Measurements from ENCODE around the gene RFC2.
"Not testable (repeated sequence)": the region's sequence is repeated elsewhere in the genome, so short reads cannot be mapped to it uniquely, and the experiment has no call there.

The RFC2 gene

DNA sequence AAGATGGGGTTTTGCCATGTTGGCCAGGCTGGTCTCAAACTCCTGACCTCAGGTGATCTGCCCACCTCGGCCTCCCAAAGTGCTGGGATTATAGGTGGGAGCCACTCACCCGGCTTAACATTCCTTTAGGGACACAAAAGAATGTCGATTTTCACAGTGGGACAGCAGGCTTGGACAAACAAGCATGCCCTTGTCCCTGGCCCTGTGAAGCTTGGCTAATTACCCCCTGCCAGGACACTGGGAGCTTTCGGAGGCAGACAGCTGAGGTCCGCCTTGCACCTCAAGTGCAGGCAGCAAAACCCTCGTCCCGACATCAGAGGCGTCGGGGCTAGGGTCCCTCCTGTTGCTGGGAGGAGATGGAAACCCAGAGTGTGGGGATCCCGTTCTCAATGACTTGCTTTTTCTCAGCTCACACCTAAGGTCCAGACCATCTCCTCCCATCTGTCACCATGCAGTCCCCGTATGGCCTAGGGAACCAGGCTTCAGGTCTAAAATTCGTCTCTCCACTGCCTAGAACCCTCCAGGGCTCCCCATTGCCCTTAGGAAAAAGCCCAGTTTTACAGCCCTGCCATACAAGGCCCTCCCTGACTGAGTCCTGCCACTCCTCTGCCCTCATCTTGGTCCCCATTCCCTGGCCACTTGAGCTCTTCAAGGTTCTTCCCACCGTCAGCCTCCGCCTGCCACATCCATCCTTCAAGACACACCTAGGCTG is 28.7 kb upstream of the RFC2 start:
- DNase-seq (ENCODE audit: low read depth in 2 of 2): no peak

DNA sequence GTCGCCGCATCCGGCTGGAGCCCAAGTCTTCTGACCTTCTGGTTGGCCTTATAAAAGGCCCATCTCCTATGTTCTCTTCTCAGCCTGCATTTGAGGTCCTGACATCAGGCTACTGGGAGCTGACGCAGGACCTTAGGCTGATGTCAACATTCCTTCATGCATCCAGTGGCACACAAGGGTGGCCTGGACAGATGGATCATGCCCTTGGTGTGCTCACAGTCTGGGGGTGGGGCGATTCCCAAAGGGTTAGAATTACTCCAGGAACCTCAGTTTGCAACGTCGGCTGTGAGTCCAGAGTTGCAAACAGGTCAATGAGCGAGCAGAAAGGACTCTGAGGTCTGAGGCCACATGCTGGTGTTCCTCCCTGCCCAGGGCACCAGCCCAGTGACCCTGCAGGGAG is 26.8 kb upstream of the RFC2 start:
- no peak for DNase-seq (ENCODE audit: low read depth in 2 of 2)

DNA sequence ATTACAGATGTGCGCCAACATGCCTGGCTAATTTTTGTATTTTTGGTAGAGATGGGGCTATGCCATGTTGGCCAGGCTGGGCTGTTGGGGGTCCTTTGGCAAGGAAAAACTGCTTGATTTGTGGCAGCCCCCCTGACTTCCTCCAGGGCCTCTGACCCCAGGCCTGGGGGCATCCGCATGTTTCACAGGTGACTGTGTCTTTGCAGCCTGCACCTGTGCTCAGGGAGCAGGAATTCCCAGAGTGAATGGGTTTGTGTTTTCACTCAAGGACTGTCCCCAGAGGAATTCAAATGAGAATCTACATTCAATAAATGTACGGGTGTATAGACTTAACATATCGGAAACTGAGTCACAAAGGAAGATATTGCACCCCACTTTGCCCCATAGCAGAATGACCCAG is 23.4 kb upstream of the RFC2 start:
- DNase-seq (ENCODE audit: low read depth in 2 of 2): no peak

DNA sequence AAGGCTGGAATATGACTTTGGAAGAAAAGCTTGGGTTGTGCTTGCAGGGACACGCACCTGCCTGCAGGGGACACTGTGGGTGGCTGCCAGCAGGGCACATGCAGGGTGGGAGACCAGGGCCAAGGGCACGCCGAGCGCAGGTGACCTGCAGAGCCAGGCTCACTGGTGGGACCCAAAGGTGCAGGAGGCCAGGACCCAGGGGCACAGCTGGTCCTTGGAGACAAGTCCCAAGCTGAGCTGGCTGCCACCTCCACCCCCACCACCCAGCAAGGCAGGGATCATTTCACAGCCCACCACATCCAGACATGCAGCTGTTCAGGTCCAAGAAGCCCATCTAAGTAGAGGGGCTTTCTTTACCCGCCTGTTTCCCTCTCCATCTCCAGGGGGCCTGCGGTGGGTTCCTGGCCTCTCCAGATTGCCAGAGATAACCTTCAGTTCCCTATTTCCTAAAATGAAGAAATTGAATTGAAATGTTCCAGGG is 21.2 kb upstream of the RFC2 start:
- no peak for DNase-seq (ENCODE audit: low read depth in 2 of 2)

DNA sequence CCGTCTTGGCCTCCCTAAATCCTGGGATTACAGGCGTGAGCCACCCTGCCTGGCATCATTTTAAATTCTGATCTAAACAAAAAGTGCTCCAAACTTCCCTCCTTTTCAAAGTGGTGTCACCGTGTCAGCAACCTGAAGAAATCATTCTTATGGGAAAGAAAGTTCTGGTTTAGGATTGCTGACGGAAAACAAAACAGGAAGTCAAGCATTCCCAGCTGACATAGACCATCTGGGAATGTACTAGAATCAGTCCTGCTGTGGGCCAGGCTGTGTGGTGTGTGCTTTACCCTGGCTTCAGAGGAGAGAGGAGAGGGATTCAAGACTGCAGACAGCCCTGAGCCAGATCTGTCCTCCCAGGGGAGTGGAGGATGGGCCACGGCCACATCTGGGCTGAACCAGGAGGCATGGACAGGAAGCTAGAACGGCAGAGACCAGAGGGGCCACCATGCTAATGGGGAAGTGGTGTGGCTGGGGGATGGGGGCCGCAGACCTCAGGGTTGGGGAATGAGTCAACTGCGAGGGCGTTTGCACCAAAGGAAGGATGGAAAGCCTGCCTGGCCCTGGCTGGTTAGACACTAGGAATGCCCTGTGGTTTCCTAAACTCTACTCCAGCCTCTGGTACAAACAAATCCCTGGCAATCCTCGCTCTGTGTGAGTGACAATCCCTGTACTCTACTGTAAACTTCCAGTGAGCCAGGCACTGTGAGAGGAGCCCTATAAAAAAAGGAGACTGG is 18.3 kb upstream of the RFC2 start:
- no peak for DNase-seq (ENCODE audit: low read depth in 2 of 2)

DNA sequence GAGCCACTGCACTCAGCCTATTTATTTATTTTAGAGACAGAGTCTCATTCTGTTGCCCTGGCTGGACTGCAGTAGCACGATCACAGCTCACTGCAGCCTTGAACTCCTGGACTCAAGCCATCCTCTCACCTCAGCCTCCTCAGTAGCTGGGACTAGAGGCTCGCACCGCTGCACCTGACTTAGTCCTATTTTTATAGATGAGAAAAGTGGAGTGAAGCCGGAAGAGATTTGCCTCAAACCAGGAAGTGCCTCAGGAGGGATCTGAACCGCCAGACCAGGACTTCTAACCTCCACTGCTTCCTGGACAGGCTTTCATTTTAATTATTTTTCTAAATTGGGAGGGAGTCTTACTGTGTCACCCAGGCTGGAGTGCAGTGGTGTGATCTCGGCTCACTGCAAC is 17.5 kb upstream of the RFC2 start:
- DNase-seq (ENCODE audit: low read depth in 2 of 2): no peak

DNA sequence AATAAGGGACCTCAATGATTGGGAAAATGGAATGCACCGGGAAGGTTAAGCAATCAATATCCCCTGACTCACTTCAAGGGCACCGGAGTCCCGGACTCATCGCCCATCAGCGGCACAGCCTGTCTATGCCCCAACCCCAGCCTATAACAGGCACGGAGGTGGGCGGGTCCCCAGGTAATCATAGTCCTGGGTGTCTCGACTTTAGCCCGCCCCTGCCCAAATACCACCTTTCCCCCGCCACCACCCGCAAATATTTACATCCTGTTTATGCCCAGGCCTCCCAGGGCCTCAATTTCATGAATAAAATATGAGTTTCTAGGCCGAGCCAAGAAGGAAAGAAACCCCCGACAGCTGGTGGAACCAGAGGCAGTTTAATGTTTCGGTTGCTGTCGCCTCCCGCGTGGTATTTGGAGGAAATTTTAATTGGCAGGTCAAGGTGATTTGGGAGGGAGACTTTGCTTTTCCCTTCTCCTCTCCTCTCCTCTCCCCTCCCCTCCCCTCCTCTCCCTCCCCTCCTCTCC is 15.6 kb upstream of the RFC2 start:
- peak in 1 of 2 donors; percentile 37 for DNase-seq (ENCODE audit: low read depth in 2 of 2)

DNA sequence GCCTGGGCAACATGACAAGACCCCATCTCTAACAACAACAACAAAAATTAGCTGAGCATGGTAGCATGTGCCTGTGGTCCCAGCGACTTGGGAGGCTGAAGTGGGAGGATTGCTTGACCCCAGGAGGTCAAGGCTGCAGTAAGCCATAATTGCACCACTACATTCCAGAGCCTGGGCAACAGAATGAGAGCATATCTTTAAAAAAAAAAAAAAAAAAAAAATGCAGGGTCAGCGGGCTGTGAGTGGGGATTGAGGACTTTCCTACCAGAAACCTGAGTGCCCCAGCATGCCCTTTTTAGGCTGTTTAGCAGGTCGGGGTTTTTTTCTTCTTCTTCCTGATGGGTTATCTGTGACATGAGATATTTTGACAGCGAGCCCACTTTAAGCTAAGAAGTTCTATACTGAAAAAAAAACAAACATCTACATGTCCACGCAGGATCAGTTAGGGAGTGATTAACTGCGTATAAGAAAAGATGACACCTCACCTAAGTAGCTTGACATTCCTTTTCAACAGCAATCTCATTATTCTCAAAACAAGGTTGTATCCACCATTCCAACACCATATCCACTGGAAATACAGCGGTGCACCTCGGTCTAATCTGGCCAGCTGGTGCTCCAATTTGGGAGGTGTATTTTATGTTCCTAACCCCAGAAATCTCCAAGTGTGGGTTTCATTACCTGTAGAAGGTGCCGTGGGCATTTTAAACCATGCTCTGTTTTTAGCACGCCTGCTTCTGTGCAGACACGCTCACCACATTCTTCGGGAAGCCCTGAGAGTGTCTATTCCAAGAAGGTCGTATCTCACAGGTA is 13.8 kb upstream of the RFC2 start:
- DNase-seq (ENCODE audit: low read depth in 2 of 2): no peak

DNA sequence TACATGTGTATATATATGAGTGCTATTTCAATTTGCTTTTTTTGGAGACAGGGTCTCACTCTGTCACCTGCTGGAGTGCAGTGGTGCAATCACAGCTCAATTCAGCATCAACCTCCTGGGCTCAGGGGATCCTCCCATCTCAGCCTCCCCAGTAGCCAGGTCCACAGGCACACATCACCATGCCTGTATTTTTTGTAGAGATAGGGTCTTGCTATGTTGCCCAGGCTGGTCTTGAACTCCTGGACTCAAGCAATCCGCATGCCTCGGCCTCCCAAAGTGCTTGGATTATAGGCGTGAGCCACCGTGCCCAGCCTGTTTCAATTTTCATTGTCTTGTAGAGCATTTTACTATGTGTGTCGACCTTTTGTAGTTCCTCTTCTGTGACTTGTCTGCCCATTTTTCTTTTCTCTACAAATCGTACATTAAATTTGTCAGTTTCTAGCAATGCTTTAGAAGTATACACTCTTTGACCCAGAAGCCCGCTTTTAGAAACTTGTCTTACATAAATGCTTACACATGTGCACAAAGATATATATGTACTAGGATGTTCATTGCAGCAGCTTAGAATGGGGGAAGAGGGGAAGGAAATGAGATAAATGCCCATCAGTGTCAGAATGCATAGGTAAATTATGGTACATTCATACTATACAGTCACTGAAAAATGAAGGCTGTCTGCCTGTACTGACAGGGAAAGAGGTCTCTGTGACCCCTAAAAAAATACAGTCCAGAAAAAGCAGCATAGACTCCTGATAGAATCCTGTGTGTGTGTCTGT is 12.2 kb upstream of the RFC2 start:
- DNase-seq (ENCODE audit: low read depth in 2 of 2): no peak

DNA sequence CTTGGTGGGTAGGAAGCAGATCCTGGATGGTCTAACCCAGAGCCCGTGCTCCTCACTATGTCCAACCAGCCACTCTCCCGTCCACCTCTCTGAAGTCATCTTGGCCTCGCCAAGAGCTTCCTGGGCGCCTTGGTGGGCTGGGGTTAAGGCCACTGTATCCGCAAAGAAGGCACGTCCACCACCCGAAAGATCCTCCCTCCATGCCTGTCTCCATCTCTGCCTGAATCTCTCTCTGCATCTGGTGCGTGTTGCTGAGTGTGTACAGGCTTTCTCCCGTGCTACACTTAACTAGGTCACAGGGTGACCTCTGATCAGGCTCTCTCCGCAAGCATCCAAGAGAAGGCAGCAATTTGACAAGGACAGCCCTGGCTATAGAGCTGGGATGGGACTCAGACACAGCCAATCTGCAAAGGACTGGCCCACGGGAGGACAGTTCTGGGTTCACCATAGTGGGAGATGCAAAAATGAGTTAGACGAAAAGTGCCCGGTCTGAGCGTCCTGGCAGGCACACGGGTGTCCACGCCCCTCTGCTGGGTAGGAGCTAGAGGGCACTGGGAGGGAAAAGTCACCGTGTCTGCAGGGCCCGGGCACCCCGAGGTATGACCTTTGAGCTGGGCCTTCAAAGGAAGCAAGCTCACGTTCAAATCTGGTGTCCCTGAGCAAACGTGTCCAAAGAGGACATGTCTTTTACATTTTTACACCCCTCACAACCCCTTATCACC is 9.4 kb upstream of the RFC2 start:
- no peak for DNase-seq (ENCODE audit: low read depth in 2 of 2)

DNA sequence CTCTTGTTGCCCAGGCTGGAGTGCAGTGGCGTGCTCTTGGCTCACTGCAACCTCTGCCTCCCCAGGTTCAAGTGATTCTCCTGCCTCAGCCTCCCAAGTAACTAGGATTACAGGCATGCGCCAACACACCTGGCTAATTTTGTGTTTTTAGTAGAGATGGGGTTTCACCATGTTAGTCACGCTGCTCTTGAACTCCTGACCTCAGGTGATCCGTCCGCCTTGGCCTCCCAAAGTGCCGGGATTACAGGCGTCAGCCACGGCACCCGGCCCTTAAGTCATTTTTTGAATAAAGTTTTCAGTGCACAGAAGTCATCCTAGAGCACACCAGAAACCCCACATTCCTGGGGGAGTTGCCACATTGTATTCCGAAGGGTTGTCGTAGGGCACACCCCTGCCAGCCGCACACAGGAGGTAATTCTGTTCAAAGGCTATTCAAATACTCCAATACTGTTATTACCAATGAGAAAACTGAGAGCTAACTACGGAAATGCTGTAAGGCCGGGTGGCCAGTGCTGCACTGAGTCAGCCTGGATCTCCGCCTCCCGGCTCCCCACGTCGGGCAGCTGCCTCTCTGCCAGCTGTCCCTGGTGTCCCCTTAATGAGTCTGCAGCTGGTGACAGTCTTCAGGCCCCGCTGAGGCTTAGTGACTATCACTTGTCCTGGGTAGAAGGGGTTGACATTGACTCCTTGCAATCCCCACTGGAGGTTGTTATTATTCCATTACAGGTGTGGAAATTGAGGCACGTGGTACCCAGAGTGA is 8.6 kb upstream of the RFC2 start:
- no peak for DNase-seq (ENCODE audit: low read depth in 2 of 2)

DNA sequence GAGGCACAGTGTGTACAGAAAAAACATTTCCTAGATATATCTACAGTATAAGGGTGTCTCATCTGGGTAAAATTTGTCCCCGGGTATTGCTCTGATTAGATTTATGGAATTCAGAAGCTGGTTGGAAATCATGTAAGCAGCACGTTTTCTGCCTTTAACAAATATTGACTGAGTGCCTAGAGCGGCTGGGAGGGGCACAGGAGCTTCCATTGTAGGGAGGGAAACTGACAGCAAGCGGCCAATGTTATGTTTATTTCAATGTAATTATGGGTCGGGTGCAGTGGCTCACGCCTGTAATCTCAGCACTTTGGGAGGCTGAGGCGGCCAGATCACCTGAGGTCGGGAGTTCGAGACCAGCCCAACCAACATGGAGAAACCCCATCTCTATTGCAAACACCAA is 4.4 kb upstream of the RFC2 start:
- no peak for DNase-seq (ENCODE audit: low read depth in 2 of 2)

DNA sequence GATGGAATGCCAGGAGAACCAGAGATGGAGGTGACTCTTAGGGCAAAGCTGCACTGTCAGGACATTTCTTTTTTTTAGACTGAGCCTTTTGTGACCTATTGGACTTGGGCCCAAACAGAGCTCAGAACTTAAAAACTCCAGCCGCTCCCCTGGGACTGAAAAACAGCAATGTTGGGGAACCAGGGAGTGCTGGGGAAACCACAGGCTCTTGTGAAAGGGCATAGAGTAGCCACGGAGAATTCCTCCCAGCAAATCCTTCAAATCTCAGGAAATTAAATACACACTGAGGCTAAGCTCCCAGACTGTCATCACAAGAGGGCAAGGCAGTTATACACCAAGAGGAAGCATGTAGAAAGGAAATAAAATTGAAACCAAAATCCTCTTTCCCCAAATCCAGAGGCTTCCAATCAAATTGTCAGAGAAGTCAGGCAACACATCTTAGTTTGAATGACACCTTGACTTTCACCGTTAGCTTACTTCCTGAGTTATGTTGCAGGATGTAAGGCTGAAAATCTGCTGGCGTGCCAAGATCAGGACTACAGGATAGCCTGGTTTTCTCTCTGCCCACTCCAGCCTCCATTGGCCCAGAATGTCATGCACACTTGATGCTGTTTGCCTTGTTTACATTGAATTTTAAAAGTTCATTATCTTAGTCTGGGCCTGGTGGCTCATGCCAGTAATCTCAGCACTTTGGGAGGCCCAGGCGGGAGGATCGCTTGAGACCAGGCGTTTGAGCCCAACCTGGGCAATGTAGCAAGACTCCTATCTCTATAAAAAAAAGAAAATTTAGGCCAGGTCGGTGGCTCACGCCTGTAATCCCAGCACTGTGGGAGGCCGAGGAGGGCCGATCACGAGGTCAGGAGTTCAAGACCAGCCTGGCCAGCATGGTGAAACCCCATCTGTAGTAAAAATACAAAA is 2.6 kb upstream of the RFC2 start:
- DNase-seq (ENCODE audit: low read depth in 2 of 2): no peak

DNA sequence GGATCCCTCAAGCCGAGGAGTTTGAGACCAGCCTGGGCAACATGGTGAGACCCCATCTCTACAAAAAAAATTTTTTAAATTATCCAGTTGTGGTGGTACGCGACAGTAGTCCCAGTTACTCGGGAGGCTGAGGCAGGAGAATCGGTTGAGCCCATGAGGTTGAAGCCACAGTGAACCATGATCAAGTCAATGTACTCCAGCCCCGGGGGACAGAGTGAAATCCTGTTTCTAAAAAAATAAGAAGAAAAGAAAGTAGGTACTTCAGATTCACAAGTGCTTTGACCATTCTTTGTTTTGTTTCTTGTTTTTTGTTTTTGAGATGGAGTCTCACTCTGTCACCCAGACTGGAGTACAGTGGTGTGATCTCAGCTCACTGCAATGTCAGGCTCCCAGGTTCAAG is 1.3 kb upstream of the RFC2 start:
- DNase-seq (ENCODE audit: low read depth in 2 of 2): not testable (repeated sequence)

DNA sequence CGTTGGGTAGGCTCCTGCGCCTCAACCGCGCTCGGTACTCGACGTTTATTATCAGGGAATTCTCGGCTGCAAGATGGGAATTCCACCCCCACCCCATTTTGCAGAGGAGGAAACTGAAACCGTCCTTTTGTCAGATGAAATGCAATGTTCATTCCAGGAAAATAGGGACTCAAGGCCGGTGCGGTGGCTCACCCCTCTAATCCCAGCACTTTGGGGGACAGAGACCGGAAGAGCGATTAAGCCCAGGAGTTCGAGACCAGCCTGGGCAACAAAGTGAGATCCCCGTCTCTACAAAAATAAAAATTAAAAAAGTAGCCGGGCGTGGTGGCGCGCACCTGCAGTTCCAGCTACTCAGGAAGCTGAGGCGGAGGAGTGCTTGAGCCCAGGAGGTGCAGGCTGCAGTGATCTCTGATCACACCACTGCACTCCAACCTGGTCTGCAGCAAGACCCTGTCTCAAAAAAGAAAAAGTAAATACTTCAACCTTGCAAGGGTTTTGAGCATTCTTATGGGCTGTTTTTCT is 720 bp upstream of the RFC2 start:
- DNase-seq (ENCODE audit: low read depth in 2 of 2): no peak

DNA sequence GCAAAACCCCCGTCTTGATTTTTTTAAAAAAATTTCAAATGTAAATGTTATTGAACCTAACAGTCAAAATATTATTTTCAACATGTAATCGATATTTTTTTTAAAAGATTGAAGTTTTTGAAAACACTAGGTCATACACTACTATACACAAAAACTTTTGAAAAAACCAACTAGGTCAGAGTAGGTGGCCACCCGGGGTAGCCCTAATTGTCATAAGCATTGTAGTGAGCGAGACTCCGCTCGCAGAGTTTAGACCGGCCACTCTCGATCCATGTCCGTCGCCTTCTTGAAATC is 417 bp downstream of the RFC2 start:
- DNase-seq (ENCODE audit: low read depth in 2 of 2): no peak

DNA sequence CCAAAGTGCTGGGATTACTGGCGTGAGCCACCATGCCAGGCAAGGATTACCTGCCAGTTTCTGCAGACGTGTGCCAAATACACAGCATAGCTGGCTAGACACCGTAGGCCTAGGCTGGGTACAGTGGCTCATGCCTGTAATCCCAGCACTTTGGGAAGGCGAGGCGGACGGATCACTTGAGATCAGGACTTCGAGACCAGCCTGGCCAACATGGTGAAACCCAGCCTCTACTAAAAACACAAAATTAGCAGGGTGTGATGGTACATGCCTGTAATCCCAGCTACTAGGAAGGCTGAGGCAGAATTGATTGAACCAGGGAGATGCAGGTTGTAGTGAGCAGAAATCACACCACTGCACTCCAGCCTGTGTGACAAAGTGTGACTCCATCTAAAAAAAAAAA is 868 bp downstream of the RFC2 start:
- DNase-seq (ENCODE audit: low read depth in 2 of 2): no peak

DNA sequence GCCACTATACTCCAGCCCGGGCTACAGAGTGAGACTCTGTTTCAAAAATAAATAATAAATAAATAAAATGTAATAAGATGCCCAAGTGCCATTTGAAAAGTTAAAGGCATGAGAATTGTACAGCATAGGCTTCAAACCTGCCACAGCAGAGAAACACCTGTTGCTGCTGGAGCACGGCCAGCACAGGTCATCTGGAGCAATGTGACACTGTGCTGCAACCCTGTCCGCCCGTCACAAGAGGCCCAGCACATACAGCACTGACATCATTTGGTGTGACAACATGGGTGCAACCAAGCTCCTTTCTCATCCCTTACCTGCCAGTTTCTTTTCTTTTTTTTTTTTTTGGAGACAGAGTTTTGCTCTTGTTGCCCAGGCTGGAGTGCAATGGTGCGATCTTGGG is 1.3 kb downstream of the RFC2 start:
- DNase-seq (ENCODE audit: low read depth in 2 of 2): no peak

DNA sequence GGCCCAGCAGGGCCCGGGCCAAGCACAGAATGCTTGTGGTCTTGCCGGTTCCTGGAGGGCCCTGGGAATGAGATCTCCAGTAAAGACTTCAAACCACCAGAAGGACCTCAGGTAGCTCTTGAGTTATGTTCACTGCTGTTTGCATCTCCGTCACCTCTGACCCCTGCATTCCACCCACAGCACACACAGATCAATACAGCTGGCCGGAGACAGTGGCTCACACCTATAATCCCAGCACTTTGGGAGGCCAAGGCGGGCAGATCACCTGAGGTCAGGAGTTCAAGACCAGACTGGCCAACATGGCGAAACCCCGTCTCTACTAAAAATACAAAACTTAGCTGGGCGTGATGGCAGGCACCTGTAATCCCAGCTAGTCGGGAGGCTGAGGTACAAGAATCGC is 5.1 kb downstream of the RFC2 start:
- not testable (repeated sequence) for DNase-seq (ENCODE audit: low read depth in 2 of 2)
